MM.1S (cell line): ENCODE measurements around the gene SH3RF1.

Source experiments
- EZH2 ChIP-seq: fragments of 300-600 bp; sonication (generic); optimal IDR thresholded peaks from 2 replicates; pipeline ENCODE3; 2017; ENCODE audit warnings: low read depth, mild to moderate bottlenecking, antibody characterized with exemption, low read length, mixed read lengths
- TF ChIP-seq, protein P1 (sequence below): fragments of 300-600 bp; sonication (generic); IDR thresholded peaks from 2 replicates; pipeline ENCODE4 v1.5.1; 2016; ENCODE audit warnings: antibody characterized with exemption, low read length, mixed read lengths

DNA sequence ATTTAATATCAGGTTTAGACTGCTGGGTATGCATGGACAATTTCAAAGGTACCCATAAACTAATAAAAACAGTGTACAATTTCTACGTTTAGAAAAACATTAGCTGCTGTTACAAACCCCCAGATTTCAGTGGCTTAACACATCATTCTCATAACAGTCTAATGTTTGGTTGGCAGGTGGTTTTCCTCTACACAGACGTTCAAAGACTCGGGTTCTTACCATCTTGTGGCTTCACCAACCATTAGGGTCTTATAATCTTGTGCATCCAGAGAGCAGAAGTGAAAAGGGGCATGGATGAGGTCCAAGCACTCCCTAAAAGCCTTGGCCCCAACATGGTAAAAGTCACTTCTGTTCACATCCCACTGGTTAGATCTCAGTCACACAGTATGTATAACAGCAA lies 71.6 kb downstream of the SH3RF1 start:
- TF ChIP-seq, protein P1, sequence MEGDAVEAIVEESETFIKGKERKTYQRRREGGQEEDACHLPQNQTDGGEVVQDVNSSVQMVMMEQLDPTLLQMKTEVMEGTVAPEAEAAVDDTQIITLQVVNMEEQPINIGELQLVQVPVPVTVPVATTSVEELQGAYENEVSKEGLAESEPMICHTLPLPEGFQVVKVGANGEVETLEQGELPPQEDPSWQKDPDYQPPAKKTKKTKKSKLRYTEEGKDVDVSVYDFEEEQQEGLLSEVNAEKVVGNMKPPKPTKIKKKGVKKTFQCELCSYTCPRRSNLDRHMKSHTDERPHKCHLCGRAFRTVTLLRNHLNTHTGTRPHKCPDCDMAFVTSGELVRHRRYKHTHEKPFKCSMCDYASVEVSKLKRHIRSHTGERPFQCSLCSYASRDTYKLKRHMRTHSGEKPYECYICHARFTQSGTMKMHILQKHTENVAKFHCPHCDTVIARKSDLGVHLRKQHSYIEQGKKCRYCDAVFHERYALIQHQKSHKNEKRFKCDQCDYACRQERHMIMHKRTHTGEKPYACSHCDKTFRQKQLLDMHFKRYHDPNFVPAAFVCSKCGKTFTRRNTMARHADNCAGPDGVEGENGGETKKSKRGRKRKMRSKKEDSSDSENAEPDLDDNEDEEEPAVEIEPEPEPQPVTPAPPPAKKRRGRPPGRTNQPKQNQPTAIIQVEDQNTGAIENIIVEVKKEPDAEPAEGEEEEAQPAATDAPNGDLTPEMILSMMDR = no peak
- TF ChIP-seq EZH2 = no peak
